GM19043 (cell line): ENCODE data around the gene MIOX.

Experiments used
- ATAC-seq: cut with Tn5 transposase; IDR thresholded peaks from one replicate; pipeline ENCODE4 v1.9.1; 2021; ENCODE audit warnings: low read depth; ENCODE audit not compliant: unreplicated experiment

The MIOX gene

GRCh38 chr22:50486561-50487289 lies at the start of gene MIOX:
MIOX (plus strand) TSS chr22:50486859; CDS start chr22:50486898, 39 bp downstream.
- no peak for ATAC-seq

GRCh38 chr22:50437511-50438304 lies 49.0 kb upstream of the MIOX start:
- no peak for ATAC-seq

DNA sequence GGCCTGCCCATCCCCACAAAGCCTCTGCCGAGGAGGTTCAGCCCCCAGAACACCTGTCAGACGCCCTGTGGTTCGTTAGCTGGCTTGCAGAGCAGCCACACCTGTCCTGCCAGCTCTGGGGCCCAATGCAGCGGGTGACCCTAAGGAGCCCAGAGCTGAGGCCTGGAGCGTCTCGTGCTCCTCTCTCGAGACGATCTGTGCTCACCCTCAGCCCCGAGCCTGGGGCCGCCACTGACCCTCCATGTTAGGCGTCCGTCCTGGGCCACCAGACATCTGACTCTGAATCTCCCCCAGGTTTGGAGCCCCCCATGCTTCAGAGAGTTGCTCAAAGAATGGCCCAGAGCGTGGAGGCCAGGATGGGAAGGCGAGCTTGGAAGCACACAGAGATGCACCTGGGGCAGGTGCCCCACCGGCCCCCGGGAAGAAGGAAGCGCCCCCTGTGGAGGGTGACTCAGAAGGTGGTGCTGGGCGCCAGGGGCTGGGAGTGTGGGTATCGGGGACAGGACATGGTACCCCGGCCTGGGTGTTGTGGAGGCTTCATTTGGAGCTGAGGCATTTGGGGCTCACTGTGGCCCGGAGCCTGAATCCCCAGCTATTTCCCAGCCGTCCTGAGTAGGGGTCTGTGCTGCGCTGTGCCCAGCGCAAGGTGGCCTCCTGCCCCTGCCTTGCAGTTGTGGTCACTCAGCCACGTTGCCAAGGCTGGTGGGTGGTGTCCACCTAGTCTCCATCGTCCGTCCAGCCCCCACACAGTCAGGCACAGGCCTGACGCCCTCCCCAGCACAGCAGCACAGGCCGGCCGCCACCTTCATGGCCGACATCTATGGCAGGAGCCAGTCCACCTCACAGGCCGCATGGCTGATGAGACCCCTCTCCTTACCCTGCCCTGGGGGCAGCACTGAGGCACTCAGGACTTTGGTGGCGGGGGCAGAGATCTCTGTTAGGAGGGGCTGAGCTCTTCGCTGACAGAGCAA lies 48.1 kb upstream of the MIOX start:
- no peak for ATAC-seq

DNA sequence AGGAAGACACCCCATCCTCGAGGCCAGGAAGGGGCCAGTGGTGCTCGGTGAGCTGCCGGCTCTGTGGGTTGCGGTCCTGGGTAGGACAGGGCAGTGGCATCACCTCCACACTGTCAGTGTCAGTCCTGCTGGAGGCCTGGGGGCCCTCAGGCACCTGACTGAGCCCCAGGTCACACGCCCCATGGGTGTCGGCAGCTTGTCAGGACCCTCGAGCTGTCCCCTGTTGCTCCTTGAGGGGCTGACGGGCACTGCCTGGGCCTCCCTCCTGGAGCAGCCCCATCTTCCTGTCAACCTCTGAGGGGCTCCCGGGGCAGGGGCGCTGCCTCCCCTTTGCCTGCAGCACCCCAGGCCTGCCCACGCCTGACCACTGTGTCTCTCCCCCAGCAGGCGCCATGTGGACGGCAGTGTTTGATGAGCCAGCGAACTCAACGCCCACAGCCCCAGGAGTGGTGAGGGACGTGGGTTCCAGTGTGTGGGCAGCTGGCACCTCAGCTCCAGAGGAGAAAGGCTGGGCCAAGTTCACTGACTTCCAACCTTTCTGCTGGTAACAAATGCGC lies 47.3 kb upstream of the MIOX start:
- ATAC-seq, result no peak

- ATAC-seq, result no peak
Observed at GRCh38 chr22:50439871-50440331, 46.8 kb upstream of the MIOX start.

DNA sequence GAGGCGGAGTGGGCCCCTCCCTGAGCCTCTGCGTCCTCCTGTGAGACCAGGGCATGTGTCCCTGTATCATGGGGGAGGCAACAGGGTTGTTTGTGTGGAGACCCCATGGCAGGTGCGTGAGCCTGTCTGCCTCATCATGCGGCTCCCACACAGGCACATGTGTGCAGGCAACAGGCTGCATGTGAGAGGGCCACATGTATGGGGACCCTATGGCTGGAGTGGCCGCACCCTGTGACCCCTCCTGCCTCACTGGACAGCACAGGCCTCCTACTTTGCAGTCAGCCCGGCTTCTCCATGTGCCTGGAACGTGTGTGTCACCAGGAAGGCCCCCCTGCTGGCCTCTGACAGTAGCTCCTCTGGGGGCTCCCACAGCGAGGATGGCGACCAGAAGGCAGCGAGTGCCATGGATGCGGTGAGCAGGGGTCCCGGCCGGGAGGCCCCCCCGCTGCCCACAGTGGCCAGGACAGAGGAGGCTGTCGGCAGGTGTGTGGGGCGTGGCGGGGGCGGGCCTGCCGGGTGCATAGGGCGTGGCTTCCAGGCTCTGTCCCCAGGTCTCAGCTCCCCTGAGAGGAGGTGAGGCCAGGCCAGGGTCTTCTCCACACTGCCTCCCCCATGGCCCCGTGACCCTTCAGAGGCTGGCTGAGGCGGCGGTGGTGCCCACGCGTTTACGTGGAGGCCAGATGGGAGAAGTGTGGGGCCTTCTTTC lies 46.0 kb upstream of the MIOX start:
- ATAC-seq, result no peak

- ATAC-seq, result no peak
Observed at GRCh38 chr22:50441428-50441993, 45.1 kb upstream of the MIOX start.

GRCh38 chr22:50443197-50443596 lies 43.5 kb upstream of the MIOX start:
- no peak for ATAC-seq

- ATAC-seq, result no peak
Observed at GRCh38 chr22:50443801-50444625, 42.6 kb upstream of the MIOX start.

DNA sequence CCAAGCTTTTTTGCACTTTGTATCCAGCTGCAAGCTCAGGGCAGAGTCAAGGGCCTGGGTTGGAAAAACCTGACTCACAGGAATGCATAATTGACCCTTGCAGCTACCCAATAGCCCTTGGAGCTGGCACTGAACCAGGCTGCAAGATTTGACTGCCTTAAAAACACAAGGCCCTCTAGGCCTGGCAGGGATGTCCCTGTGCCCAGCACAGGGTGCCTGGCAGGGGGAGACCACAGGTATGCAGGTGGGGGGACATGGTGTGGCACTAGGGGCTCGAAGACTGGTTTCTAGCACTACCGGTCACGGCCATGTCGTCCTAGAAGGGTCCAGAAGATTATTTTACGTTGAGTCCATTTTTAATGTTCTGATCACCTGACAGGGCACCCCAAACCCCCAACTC lies 42.0 kb upstream of the MIOX start:
- ATAC-seq, result no peak

GRCh38 chr22:50445071-50445879 lies 41.4 kb upstream of the MIOX start:
- ATAC-seq, result no peak

DNA sequence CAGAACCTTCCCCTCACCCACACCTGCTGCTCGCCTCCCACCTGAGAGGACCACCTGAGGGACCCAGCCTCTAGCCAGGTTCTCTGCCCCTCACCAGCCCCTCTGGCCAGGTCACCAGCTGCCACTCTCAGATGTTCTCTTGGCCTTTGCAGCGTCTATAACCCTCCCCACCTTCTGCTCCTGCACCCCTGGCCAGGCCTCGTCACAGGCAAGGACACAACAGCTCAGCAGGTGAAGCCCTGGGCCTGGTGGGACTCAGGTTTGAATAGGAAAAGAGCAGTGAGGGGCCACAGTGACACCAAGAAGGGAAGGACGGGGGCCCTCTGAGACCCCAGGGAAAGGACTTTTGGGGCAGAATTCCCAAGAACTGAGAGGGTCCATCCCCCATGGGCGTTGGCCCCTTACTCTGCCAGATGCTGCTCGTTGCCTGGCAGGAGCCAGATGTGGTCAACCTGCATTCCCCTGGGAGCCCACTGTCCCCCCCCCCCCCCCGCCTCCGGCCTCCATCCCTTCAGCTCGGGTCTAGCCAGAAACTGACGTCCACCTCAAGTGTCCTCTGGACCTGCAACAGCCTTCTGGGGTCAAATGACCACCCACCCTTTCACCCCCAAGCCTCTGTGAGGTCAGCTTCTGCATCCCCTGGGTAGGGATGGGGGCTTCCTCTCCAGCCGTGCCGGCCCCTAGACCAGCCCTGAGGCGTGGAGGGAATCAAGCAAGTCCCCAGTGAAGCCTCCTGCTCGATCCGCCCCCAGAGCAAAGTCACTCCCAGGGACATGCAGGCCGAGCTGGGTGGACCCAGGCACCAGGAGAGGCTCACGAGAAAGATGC lies 40.6 kb upstream of the MIOX start:
- no peak for ATAC-seq

GRCh38 chr22:50446708-50447575 lies 39.7 kb upstream of the MIOX start:
- ATAC-seq, result no peak

DNA sequence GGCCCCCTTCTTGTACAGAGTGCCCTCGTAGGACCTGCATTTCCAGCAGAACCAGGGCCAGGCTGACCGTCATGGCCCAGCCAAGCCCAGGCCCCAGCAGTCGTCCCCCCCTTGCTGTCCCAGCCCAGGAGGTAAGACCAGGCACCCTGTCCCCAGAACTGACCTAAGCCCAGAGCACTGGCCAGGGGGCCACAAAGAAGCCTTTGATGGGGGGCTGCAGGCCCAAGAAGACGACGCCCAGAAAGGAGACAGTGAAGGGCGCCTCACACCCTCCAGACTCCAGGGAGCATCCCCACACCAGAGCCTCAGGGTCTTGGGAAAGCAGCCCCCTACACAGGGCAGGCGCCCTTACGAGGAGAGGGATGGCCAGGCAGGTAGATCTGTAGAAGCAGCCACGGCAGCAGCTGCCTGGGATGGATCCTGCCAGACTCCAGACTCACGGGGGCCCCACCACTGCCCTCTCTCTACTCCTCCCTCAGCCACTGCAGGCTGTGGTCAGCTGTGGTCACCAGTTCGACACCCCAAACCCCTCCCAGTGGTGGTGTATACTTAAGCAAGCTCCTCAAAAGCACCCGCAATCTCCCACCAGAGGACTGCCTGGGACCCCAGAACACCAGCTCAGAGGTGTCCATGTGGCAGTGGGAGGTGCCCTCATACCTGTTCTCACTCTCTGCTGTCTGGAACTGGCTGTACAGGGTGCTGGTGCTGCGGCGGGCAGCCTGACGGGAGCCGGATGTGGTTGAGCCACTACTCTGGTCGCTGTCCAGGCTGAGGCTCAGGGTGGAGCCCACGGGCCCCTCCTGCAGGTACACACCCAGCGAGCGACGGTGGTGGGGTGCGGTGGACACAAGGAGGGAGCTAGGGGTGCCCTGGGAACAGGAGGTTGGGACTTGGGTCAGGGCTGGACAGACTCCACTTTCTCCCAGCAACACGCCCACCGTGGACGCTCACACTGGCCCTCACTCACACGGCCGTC lies 38.8 kb upstream of the MIOX start:
- ATAC-seq, result no peak

- no peak for ATAC-seq
Observed at GRCh38 chr22:50452649-50453048, 34.0 kb upstream of the MIOX start.
